ENCODE results near the gene CRACR2A. TPM values are rescaled to one million over a fixed set of nuclear protein-coding genes. Genes with fewer than 3 reads are reported as not detected.

The CRACR2A gene
- total RNA-seq, 1 experiment from 2014 or later: 17.9 TPM

DNA sequence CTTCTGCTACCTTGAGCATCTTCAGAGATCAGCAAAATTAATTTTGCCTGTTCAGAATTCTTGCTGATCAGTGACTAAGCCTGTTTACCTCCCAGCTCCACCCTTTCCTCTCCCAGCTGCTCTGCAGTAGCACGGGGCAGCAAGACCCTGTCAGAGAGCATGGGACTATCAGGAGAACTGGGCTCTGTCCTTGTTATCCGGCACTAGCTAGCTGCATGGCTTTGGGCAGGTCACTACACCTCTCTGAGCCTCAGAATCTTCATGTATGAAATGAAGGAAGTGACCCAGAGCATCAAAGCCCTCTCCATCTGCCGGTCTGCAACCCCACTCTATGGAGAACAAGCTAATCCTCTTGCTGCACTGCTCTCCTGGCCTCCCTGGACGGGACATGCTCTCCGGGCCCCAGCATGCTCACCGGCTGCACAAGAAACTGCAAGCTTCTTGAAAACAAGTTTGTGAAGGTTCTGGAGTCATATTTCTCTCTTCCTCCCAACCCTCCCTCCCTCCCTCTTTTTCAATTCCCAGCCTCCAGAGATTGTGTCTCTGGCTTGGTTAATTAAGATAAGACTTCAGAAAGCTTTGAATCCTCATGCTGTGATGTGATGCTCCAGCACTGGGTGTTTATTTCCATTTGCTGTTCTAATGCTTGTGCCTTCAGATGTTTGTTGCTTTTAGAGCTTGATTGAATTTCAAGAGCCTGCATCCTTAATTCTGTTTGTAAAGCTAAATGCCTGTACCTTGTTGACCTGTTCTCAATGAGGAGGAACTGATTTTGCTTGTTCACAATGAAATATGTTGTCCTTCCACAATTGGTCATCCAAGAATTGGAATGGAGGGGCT, 101.1 kb downstream of the CRACR2A start:
- no peak for DNase-seq (ENCODE audit: low read depth)

DNA sequence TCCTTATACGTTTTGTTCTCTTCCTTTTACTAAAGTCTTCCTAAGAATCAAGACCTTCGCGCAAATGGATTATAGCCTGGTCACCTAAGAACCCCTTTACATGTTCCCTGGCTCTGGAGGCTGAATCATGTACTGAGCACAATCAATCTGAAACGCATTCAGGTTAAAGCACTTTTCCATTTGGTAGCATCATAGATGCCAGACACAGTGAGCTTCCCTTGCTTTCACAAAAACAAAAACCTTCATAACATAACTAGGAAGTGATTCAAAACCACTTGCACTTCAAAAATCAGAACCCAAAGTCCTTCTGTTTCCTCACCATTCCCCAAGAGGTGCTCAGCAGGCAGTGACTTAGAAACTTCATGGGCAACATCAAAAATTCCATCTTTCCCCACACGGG, 105.4 kb downstream of the CRACR2A start:
- DNase-seq (ENCODE audit: low read depth): no peak

DNA sequence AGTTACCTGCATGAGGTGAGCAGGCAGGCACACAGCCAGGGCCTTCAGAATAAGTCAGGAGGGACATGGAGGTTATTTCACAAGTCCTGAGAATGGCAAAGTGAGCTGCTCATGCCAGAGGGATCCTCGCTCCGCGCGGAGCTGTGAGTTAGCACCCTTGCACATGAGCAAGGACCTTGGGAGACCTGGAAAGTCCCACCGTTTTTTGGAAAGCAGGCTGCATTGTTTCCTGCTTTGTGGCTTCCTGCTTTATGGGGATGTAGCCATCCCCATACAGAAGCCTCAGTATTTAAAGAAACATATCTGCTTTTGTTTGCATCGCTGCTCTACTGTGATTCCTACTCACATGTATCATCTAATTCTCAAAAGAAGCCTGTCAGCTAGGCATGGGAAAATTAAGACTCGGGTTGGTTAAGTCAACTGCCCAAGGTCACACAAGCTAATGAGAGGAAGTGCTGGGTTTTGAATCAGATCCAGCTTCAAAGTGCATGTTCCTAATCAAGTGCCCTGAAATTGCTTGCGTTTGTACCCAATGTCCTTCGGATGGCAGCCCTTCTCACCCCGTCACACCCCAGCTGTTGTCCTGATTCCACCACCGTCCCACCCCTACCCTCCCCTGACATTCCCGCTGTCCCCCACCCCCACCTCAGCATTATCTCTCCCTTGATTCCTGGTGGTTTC, 106.2 kb downstream of the CRACR2A start:
- peak; percentile 72 for DNase-seq (ENCODE audit: low read depth)

DNA sequence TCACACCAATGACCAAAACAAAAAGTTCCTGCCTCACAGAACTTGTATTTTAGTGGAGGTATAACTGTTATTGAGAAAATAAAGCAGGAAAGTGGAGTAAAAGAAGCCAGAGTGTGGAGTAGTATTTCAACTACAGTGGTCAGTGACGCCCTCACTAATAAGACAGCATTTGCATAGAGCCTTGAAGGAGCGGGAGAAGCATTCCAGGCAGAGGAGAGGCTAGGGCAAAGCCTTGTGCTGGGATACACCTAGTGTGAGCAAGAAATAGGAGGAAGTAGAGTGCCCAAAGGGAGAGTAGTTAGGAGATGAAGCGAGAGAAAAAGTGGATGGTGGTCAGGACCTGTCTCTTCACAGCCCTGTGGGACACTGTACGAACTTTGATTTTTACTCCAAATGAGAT, 107.8 kb downstream of the CRACR2A start:
- DNase-seq (ENCODE audit: low read depth): no peak

DNA sequence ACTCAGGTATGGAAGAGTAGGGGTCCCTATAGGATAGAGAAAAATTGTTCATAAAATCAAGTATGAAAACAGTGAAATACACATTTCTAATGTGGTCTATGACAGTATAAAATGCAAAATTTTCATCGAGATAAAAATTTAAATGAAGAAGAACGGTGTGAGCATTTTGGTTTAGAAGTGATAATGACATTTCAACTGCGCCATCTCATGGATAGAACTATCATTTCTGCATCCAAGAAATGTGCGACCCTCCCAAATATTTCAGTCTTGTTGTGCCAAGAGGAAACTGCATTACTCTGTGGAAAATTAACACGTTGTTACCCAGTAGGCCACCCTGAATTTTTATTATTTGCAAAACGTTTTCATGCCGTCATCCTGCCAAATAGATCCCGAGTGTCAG, 108.8 kb downstream of the CRACR2A start:
- DNase-seq (ENCODE audit: low read depth): no peak

DNA sequence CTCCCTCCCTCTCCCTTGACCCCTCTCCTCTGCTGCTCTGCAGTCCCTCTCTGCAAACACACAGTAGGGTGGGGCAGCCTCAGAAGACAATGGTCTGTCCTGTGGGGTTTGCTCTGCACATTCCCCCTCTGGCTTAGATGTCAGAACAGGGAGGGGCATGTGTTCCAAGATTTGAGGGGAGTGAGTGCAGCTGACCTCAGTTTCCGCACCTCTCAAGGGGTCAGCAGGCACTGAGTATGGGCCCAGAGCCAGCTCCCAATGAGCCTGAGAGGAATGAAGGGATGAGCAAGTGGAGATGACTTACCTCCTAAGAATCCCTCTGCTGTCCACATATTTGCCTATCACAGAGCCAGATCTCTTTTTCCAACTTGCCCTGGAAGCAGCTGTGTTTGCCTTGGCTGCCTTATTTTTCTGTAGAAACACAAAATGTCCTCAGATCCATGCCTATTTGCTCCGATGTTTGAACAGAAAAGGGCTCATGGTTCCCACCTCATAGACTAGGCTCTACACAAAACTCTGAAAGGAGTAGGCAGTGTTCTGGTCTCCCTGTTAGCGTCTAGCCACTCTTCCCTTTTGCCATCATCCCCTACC, 111.4 kb downstream of the CRACR2A start:
- DNase-seq (ENCODE audit: low read depth): peak; percentile 93

DNA sequence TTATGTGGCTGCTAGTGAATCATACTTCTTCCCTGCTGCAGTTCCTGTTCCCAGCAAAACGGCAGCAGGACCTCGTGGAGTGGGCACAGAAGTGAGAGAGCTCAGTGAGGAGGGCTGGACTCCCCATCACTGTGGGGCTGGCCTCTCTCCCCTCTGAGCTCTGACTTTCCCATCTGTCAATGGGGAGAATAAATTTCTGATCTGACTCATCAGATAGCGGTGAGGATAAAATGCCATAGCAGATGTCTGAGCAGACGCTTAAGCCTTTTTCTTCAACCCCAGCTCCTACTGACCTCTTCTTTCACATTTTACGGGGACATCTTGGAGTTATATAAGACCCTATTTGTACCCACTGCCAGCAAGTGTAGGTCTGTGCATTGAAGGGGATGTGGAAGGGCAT, 116.6 kb downstream of the CRACR2A start:
- no peak for DNase-seq (ENCODE audit: low read depth)

DNA sequence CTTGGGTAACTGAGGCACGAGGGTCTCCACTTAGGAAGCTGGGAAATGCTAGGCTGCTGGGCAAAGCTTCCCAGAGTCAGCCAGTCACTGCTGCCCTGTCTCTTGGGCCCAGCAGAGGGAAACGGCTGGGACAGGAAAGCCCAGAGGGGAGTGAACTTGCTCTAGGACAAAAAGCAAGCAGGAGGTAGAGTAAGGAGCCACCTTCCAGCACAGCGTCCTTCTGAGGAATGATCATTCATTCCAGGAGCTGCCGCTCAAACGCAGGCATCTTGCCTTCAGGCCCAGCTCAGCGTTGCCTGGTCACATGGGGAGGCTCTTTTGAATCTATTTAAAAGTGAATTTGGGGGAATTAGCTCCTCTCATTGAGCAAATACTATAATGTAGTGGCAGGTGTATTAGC, 118.6 kb downstream of the CRACR2A start:
- DNase-seq (ENCODE audit: low read depth): no peak

DNA sequence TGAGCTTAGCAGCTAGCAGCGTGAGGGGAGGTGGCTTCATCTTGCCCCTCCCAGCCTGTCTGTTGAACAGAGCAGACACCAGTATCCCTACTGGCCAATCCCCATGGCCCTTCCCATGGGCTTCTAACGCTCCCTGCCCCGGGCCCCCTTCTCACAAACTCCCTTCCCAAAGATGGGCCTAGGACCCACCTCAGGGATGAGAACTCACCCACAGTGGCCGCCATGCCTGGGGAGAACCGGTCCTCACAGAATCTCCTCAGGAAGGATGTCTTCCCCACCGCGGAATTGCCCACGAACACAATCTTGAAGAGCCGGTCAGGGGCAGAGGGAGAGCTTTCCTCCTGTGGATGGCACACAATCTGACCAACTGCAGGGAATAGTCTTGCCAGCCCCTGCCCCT, 119.5 kb downstream of the CRACR2A start:
- no peak for DNase-seq (ENCODE audit: low read depth)

DNA sequence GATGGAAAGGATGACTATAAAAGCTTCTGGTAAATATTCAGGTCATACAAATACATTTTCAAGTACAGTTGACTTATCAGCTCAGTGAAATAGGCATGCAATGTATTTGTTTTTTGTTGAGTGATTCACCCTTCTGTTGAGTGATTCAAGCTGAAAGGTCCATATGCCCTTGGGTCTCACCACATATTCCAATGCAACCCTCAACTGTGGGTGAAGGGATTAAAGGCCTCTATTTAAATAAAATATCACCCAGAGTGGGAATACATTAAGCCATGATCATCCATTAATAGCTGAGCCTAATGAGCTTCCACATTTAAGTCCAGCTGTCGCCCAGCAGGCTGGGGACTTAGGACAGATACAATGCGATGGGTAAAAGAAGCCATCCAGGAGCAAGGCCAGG, 120.2 kb downstream of the CRACR2A start:
- peak; percentile 15 for DNase-seq (ENCODE audit: low read depth)

DNA sequence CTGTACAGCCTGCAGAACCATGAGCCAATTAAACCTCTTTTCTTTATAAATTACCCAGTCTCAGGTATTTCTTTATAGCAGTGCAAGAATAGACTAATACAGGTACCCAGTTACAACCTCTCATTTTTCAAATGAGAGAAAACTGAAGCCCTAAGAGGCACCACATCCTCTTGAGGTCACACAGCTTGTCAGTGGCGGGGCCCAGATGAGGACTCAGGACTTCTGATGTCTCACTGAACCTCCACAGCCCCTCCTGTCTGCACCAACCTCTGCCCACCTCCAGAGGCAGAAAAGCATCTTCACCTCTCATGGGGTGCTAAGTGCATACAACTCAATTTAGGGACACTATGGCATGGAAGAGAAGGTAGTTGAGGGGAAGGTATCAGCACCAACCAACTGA, 120.7 kb downstream of the CRACR2A start:
- DNase-seq (ENCODE audit: low read depth): no peak

DNA sequence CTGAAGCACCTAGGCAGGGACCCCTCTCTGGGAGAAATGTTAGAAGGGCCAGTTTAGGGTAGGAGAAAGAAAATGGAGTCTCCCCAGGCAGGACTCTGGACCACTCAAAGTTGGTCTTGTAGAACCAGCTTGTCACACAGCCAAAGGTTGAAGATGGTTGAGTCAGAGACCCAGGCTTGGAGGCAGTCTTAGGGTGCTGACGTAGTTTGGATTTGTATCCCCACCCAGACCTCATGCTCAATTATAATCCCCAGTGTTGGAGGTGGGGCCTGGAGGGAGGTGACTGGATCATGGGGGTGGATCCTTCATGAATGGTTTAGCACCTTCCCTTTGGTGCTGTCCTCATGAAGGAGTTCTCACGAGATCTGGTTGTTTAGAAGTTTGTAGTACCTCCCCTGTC, 121.2 kb downstream of the CRACR2A start:
- DNase-seq (ENCODE audit: low read depth): no peak

DNA sequence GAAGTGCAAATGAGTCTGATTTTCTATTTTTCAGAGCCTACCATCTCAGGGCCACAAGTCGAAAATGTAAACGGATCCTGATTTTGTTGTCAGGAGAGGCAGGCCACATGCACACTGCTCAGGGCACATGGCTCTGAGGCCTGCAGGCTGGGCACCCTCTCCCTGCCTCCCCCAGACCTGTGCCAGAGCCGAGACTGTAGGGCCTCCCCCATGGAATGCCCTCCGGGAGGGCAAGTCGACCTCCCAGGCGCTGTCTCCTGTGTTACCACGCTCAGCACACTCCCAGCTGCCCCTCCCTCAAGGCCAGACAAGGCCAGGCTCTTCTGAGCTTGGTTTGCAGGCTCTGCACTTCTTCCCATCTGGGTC, 121.7 kb downstream of the CRACR2A start:
- DNase-seq (ENCODE audit: low read depth): no peak

DNA sequence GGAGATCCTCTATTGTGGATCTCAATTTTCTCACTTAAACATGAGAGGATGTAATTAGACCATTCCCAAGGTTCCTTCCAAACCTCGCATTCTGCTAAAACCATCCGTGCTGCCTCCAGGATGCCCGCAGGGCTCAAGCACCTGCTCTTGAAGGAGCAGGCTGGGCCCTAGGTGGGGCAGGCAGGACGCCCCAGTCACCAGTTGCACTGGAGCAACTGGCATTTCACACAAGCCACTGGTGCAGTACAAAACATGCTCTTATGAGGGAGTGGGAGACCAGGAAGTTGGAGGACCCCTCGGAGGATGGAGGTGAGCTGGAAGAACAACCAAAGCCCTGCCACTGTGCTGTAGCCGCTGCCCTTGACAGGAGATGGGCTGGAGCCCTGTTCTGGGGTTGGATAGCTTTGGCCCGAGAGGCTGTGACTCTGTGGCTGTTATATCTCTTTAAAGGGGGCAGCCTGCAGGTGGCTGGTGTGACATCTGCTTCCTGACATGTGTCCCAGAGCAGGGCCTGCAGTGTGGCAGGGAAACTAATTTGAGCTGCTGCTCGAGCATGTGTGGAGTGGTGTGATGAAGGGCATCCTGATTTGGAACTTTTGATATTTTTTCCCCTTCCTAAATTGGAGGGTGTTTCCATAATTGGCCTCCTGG, 122.2 kb downstream of the CRACR2A start:
- DNase-seq (ENCODE audit: low read depth): no peak

DNA sequence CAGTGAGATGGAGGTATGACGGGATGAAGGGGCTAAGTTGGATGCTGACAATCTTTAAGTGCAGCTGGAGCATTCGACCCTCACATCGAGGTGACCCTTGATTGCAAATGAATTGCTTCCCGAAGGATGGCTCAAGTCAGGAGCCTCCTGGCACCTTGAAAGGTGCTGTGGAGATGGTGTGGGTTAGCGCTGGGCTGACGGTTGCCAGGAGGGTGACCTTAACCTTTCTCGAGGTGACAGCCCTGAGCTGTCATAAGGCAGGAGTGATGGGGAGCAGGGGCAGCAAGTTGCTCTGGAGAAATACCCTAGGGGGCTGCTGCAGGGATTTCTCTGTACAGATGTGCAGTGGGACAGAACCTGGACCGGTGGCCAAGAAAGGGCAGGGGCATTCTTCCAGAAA, 122.8 kb downstream of the CRACR2A start:
- no peak for DNase-seq (ENCODE audit: low read depth)

DNA sequence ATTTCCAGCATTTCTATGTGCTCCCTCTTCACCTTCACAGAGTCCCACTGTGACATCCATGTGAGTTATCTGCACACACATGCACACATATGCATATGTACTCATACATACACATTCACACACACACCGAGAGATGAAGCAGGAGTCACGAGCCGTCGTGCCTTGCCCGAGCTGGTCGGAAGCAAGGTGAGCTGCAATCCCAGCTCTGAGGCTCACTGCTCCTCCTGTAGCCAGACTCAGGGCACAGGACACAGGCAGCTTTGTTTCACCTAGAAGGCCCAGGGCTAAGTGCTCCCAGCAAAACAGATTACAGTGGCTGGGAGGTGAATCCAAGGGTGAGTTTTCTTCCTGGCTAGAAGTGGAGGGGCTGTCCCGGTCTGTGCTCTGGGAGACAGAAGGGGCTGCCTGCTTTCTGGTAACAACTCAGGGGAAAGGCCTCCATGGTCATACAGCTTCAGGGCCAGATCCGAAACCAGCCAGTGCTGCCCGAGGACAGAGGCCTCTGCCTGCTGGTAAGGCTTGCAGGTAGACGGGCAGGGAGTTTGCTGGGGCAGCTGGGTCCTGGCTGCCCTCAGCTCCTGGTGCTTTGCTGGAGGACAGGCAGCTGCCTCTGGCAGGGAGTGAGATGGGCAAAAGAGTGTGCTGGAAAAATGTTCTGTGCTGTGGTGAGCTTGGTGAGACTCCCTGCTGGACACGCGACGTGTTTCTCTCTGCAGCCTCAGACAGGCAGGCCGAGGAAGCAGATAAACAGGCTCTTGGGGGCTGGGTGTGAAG, 123.7 kb downstream of the CRACR2A start:
- DNase-seq (ENCODE audit: low read depth): no peak

DNA sequence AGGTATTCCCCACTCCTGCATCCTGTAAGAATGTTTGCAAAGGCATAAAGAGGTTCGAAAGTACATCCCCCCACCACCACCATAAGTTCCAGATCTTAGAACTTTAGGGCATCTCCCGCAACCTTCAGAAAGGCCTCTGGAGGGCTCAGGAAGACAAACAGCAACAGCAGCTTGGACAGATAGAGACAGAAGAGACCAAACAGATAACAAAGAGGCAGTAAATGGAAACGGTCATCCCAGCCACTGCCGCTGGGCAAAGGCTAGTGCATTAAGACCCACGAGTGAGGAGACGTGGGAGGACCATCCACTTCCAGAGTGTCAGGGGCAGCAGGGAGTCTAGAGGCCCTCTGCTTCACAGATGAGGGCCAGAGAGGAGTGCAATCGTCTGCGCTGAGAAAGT, 124.3 kb downstream of the CRACR2A start:
- no peak for DNase-seq (ENCODE audit: low read depth)

DNA sequence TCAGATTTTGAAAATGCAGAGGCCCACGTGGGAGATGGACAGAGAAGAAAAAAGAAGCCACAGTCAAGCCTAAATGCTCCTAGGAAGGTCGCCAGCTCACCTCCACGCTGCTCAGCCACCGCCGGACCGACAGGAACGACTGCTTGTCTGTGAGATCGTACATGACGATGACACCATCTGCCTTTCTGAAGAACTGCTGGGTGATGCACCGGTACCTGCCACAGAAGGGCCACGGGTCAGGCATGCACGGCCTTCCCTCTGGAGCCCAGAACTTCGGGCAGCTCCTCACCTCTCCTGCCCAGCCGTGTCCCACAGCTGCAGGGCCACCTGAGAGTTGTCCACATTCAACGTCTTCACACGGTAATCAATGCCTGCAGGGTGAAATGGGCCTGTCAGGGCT, 125.6 kb downstream of the CRACR2A start:
- no peak for DNase-seq (ENCODE audit: low read depth)

DNA sequence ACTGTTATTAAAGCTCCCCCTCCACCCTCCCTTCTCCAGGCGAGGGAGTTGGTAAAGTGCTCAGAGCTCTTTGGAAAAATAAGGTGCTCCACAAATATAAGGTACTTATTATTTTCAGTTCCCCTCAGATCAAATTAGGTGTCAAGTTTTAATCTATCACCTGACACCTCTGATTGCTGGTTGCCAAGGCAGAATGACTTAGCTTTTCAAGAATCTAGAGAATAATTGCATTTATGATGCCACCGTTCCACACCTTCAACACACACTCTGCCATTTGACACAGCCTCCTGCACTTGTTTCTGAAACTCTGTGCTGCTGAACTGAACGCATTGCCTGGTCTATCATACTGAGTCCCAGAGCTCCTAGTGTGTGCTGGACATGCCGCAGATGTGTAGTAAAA, 128.6 kb downstream of the CRACR2A start:
- no peak for DNase-seq (ENCODE audit: low read depth)

DNA sequence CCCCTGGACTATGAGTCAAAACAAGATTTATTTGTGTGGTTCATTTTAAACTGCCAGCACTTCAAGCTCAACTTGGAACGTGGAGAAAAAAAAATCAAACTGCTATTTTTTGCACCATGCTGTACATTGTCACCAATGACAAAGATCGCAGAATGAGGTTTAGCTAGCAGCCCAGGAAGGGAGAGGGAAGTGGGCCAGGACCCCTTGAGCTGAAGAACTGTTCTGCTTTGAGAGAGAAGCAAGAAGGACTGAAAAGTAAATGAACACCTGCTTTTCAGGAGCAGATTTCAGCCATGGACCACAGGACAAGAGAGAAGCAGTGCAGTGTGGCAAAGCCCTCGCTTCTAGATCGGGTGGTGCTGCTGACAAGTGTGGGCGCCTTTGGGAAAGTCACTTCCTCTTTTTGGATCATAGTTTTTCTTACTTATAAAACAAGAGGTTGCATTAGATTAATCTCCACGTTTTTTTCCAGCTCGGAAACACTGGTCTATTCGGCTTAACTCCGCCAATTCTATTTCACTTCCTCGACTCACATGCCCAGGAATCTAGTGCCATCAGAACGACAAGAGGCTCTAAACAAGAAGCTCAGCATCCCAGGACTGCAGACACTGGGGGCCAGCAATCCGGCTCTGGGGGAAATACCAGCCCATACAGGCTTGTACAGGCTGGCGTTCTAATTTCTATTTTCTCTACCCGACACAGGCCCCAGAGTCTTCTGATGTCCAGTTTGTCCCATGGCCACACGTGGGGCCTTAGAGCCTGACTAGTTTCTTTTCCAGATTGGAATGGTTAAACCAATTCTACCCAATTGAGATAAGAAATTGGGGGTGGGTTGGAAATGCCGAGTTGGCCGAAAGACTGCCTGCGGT, 129.9 kb downstream of the CRACR2A start:
- no peak for DNase-seq (ENCODE audit: low read depth)
